ENCODE measurements around the gene ACTC1. TPM values are rescaled to one million over a fixed set of nuclear protein-coding genes. Genes with fewer than 3 reads are reported as not detected.

Gene ACTC1
- total and polyA plus RNA-seq, 3 donors from 2014 or later, result 0.93 to 31.2 (median 1.2) TPM

DNA sequence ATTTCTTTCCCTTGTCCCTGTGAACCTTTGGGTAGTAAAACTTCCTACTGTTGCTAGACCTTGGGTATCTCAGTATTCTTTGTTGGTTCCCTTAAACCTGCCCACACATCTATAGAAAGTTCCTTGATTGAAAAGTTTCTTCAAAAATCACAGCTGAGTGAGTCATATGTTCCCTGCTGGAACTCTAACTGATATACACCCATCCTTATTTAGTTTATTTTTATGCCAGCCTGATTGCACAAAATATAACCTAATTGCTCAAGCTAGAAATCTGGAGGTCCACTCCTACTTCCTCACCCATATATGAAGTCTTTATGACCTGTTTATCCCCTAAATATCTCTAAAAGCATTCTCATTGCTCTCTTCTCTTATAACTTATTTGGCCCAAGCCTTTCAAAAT lies 26.8 kb downstream of the ACTC1 start:
- H3K27me3 ChIP-seq, result no peaks in the 10 kb centered on the region
- no peak overlapping the region for H3K27ac ChIP-seq
- H3K9me3 ChIP-seq, result no peaks in the 10 kb centered on the region
- no peak overlapping the region for H3K4me3 ChIP-seq
- TF ChIP-seq, protein P1, sequence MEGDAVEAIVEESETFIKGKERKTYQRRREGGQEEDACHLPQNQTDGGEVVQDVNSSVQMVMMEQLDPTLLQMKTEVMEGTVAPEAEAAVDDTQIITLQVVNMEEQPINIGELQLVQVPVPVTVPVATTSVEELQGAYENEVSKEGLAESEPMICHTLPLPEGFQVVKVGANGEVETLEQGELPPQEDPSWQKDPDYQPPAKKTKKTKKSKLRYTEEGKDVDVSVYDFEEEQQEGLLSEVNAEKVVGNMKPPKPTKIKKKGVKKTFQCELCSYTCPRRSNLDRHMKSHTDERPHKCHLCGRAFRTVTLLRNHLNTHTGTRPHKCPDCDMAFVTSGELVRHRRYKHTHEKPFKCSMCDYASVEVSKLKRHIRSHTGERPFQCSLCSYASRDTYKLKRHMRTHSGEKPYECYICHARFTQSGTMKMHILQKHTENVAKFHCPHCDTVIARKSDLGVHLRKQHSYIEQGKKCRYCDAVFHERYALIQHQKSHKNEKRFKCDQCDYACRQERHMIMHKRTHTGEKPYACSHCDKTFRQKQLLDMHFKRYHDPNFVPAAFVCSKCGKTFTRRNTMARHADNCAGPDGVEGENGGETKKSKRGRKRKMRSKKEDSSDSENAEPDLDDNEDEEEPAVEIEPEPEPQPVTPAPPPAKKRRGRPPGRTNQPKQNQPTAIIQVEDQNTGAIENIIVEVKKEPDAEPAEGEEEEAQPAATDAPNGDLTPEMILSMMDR (IDR thresholded peaks at IDR 0.05), result no peak
- TF ChIP-seq POLR2A (IDR thresholded peaks at IDR 0.05), result no peak
- H3K36me3 ChIP-seq (ENCODE audit: low read depth, missing control alignments), result no peaks in the 10 kb centered on the region
- DNase-seq, result no peak
- intact Hi-C loops (cut with DNase I; ENCODE audit: low total_unique reads), result no loop called here
- no peaks in the 10 kb centered on the region for H3K4me1 ChIP-seq

DNA sequence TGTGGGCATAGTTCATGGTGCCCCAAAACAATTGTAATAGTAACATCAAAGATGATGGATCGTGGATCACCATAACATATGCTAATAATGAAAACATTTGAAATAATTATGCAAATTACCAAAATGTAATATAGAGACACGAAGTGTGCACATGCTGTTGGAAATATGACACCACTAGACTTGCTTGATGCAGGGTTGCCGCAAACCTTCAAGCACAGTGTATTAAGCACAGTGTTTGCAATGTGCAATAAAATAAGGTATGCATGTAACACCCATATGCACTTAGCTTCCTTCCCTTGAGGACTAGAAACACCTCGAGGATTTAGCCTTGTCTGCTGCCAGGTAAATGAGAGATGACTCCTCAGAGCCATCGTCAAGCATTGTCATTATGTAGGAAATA lies 29.6 kb downstream of the ACTC1 start:
- TF ChIP-seq, protein P1 (IDR thresholded peaks at IDR 0.05), result no peak
- no peak for TF ChIP-seq POLR2A (IDR thresholded peaks at IDR 0.05)
- intact Hi-C loops (cut with DNase I; ENCODE audit: low total_unique reads), result no loop called here
- no peaks in the 10 kb centered on the region for H3K36me3 ChIP-seq (ENCODE audit: low read depth, missing control alignments)

DNA sequence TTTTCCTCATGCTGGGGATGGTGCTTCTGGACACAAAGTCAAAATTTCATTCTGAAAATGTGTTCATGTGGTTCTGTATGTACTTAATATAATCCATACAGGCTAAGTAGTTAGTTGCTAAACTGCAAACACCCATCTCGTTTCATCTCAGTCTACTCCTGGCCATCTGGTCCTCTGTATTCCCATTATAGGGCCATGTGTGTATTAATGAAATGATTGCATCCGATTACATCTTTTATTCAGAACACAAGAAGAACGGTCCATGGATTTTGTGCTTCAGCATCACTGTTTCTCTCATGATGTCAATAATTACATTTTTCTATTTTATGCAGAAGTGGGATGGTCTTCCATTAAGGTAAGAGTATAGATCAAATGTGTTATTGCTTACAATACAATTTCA lies 34.4 kb downstream of the ACTC1 start:
- H3K27me3 ChIP-seq, result no peaks in the 10 kb centered on the region
- no peak overlapping the region for H3K27ac ChIP-seq
- no peaks in the 10 kb centered on the region for H3K9me3 ChIP-seq
- WGBS, 2 donors, result 63 to 82% methylated on average over 3 of the region's 3 CpGs
- TF ChIP-seq, protein P1 (IDR thresholded peaks at IDR 0.05), result no peak
- no peak for TF ChIP-seq POLR2A (IDR thresholded peaks at IDR 0.05)
- no peaks in the 10 kb centered on the region for H3K4me1 ChIP-seq
- intact Hi-C loops (cut with DNase I; ENCODE audit: low total_unique reads), result no loop called here
- H3K36me3 ChIP-seq (ENCODE audit: low read depth, missing control alignments), result no peaks in the 10 kb centered on the region
- no peak for DNase-seq
- no peak overlapping the region for H3K4me3 ChIP-seq

More for the DNA sequence above, 29.6 kb downstream of the ACTC1 start:
- Histone ChIP-seq H3K4me3 (no peak overlapping the region), H3K27me3 (no peaks in the 10 kb centered on the region), H3K9me3 (no peaks in the 10 kb centered on the region), H3K4me1 (no peaks in the 10 kb centered on the region), H3K27ac (no peak overlapping the region)
- no peak for DNase-seq
- 79 to 86% methylated on average over 5 of the region's 5 CpGs for whole genome bisulfite sequencing, 2 donors

DNA sequence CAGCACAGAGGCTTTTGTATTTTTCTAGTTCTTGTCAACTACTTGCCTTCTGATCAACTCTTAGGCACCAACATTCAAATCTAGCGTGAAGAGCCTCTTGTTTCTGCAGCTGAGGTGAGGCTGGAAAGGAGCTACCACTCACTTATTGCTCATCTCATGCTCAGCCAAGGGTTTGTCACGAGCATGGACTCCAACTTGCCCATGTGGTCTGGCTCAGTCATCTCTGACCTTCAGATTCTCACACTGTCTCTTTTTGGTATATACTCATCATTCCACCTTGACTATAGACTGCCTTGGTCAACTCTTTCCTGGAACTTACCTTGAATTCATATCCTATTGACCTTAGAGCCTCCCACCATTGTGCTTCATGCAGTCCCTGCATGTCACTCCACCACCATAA lies 35.4 kb downstream of the ACTC1 start:
- no peak for TF ChIP-seq POLR2A (IDR thresholded peaks at IDR 0.05)
- TF ChIP-seq, protein P1 (IDR thresholded peaks at IDR 0.05), result no peak
- intact Hi-C loops (cut with DNase I; ENCODE audit: low total_unique reads), result no loop called here

DNA sequence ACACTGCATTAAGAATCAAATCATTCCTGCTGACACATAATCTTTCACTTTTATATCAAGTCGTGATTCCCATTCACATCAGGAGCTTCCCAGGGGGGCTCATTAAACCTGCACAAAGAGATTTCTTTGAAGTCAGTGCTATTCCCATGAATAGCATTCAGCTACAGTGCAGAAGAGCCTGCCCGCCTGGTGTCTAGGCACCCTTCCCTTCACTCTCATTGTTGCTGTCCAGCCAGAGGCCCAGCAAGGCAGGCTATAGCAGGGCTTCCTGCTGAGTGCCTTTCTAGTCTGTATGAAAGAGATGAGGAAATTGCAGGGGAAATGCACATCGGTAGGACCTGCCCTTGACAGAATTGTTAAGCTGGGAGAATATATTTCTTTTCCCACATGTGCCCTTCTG lies 36.0 kb downstream of the ACTC1 start:
- no peaks in the 10 kb centered on the region for H3K9me3 ChIP-seq
- no peak for TF ChIP-seq POLR2A (IDR thresholded peaks at IDR 0.05)
- TF ChIP-seq, protein P1 (IDR thresholded peaks at IDR 0.05), result no peak
- H3K4me3 ChIP-seq, result no peak overlapping the region
- intact Hi-C loops (cut with DNase I; ENCODE audit: low total_unique reads), result no loop called here
- no peaks in the 10 kb centered on the region for H3K27me3 ChIP-seq
- H3K4me1 ChIP-seq, result no peaks in the 10 kb centered on the region
- no peaks in the 10 kb centered on the region for H3K36me3 ChIP-seq (ENCODE audit: low read depth, missing control alignments)
- no peak overlapping the region for H3K27ac ChIP-seq
- WGBS, 2 donors, result 49 to 59% methylated on average over 3 of the region's 3 CpGs
- DNase-seq, result no peak

More for the DNA sequence above, 35.4 kb downstream of the ACTC1 start:
- no peaks in the 10 kb centered on the region for H3K4me1 ChIP-seq
- no peaks in the 10 kb centered on the region for H3K27me3 ChIP-seq
- 55 to 75% methylated on average over 2 of the region's 2 CpGs for WGBS, 2 donors
- no peaks in the 10 kb centered on the region for H3K9me3 ChIP-seq
- DNase-seq, result no peak
- H3K4me3 ChIP-seq, result no peak overlapping the region
- no peak overlapping the region for H3K27ac ChIP-seq
- no peaks in the 10 kb centered on the region for H3K36me3 ChIP-seq (ENCODE audit: low read depth, missing control alignments)
